Osteocyte (in vitro differentiated cells): ENCODE data around the gene CAVIN1. TPM values are rescaled to one million over a fixed set of nuclear protein-coding genes. Genes with fewer than 3 reads are reported as not detected.
"Not testable (repeated sequence)": the region's sequence is repeated elsewhere in the genome, so short reads cannot be mapped to it uniquely, and the experiment has no call there.

ENCODE experiments used
- DNase-seq: peaks from one replicate; pipeline ENCODE4 v3.0.0; 2021; ENCODE audit warnings: mixed read lengths; ENCODE audit not compliant: unreplicated experiment; ENCODE audit errors: extremely low spot score
- H3K27ac Mint-ChIP-seq: one replicate; pipeline ENCODE4 v1.8.0; 2021; ENCODE audit warnings: mild to moderate bottlenecking, mixed read lengths; ENCODE audit not compliant: unreplicated experiment
- H3K27me3 Mint-ChIP-seq: one replicate; pipeline ENCODE4 v1.8.0; 2021; ENCODE audit warnings: mixed read lengths; ENCODE audit not compliant: unreplicated experiment
- H3K36me3 Mint-ChIP-seq: one replicate; pipeline ENCODE4 v1.8.0; 2021; ENCODE audit warnings: mixed read lengths; ENCODE audit not compliant: unreplicated experiment
- H3K4me1 Mint-ChIP-seq: one replicate; pipeline ENCODE4 v1.8.0; 2021; ENCODE audit warnings: mixed read lengths; ENCODE audit not compliant: unreplicated experiment
- H3K4me3 Mint-ChIP-seq: one replicate; pipeline ENCODE4 v1.8.0; 2021; ENCODE audit warnings: mild to moderate bottlenecking, moderate library complexity, mixed read lengths; ENCODE audit not compliant: unreplicated experiment
- H3K9me3 Mint-ChIP-seq: one replicate; pipeline ENCODE4 v1.8.0; 2021; ENCODE audit warnings: mixed read lengths; ENCODE audit not compliant: unreplicated experiment
- total RNA-seq: library from RNA; stranded (reverse); gene quantifications from 2 replicates; pipeline ENCODE4 v1.2.1, GENCODE V29; 2021
- TF ChIP-seq, protein P1 (sequence below): fragments of 200-600 bp; sonication (generic); IDR thresholded peaks from 2 replicates; pipeline ENCODE4 v1.5.0; 2021; ENCODE audit warnings: antibody characterized with exemption, mild to moderate bottlenecking, moderate library complexity

CAVIN1 gene
- total RNA-seq, 1 donor from 2014 or later: 487 TPM

DNA sequence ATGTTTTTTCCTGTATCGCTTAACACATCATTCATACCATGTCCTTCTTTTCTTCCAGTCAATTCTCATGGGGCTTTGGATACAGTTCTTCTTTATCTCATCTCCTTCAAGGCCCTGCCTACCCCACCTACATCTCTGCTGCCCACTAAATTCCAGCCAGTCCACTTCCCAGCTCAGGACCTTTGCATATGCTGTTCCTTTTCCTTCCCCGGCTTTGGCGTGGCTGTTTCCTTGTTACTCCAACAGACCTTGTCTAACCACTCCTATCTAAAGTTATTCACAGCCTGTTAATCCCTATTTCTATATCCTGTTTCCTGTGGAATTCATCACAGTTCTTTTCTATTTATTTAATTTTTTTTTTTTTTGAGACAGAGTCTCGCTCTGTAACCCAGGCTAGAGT is 28.2 kb downstream of the CAVIN1 start:
- Mint-ChIP-seq H3K27ac (no peak overlapping the region), H3K4me3 (no peak overlapping the region), H3K36me3 (no peaks in the 10 kb centered on the region), H3K27me3 (no peaks in the 10 kb centered on the region), H3K4me1 (peaks cover 23% of the 10 kb centered on the region), H3K9me3 (no peaks in the 10 kb centered on the region)
- TF ChIP-seq, protein P1, sequence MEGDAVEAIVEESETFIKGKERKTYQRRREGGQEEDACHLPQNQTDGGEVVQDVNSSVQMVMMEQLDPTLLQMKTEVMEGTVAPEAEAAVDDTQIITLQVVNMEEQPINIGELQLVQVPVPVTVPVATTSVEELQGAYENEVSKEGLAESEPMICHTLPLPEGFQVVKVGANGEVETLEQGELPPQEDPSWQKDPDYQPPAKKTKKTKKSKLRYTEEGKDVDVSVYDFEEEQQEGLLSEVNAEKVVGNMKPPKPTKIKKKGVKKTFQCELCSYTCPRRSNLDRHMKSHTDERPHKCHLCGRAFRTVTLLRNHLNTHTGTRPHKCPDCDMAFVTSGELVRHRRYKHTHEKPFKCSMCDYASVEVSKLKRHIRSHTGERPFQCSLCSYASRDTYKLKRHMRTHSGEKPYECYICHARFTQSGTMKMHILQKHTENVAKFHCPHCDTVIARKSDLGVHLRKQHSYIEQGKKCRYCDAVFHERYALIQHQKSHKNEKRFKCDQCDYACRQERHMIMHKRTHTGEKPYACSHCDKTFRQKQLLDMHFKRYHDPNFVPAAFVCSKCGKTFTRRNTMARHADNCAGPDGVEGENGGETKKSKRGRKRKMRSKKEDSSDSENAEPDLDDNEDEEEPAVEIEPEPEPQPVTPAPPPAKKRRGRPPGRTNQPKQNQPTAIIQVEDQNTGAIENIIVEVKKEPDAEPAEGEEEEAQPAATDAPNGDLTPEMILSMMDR: no peak
- DNase-seq: no peak

GRCh38 chr17:42392692-42393415 is 30.2 kb downstream of the CAVIN1 start:
- Mint-ChIP-seq H3K4me1 (peaks cover 18% of the 10 kb centered on the region), H3K4me3 (no peak overlapping the region), H3K36me3 (no peaks in the 10 kb centered on the region), H3K27ac (peak overlapping the region; percentile 12), H3K27me3 (no peaks in the 10 kb centered on the region), H3K9me3 (no peaks in the 10 kb centered on the region)
- DNase-seq: no peak
- TF ChIP-seq, protein P1: no peak

- H3K9me3 Mint-ChIP-seq, H3K27me3 Mint-ChIP-seq, H3K4me3 Mint-ChIP-seq, DNase-seq, H3K27ac Mint-ChIP-seq, H3K36me3 Mint-ChIP-seq: not testable (repeated sequence)
- peaks cover 21% of the 10 kb centered on the region for H3K4me1 Mint-ChIP-seq
Observed at GRCh38 chr17:42391439-42391838, 31.6 kb downstream of the CAVIN1 start.

DNA sequence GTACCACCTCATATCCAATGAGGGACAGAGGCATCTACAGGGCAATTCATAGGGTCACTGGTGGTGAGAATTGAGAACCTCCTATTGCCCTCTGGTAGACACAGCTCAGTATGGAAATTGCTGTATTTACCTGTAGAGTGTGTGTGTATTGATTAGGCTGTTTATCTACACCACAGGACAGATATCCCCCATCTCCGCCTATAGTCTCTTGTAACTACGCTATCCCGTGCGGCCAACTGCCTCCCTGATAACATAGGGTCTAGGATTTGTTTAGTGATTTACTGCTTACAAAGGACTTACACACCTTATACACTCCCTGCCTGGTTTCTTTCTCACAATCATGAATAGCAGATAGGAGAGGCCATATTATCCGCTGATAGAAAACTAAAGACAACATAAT is 33.2 kb downstream of the CAVIN1 start:
- TF ChIP-seq, protein P1: no peak
- no peak for DNase-seq
- no peak overlapping the region for H3K4me3 Mint-ChIP-seq
- H3K36me3 Mint-ChIP-seq: no peaks in the 10 kb centered on the region
- H3K27ac Mint-ChIP-seq: peak overlapping the region; percentile 99
- no peaks in the 10 kb centered on the region for H3K9me3 Mint-ChIP-seq
- peaks cover 32% of the 10 kb centered on the region for H3K4me1 Mint-ChIP-seq
- no peaks in the 10 kb centered on the region for H3K27me3 Mint-ChIP-seq

GRCh38 chr17:42389135-42389417 is 34.0 kb downstream of the CAVIN1 start:
- TF ChIP-seq, protein P1: no peak
- H3K27ac Mint-ChIP-seq: peak overlapping the region; percentile 99
- DNase-seq: no peak
- H3K27me3 Mint-ChIP-seq: no peaks in the 10 kb centered on the region
- H3K4me1 Mint-ChIP-seq: peaks cover 35% of the 10 kb centered on the region
- H3K9me3 Mint-ChIP-seq: no peaks in the 10 kb centered on the region
- peak overlapping the region; percentile 69 for H3K4me3 Mint-ChIP-seq
- no peaks in the 10 kb centered on the region for H3K36me3 Mint-ChIP-seq
